ENCODE results near the gene ISLR. TPM values are rescaled to one million over a fixed set of nuclear protein-coding genes. Genes with fewer than 3 reads are reported as not detected.

Gene ISLR
- total RNA-seq, 1 experiment from 2014 or later: not detected

DNA sequence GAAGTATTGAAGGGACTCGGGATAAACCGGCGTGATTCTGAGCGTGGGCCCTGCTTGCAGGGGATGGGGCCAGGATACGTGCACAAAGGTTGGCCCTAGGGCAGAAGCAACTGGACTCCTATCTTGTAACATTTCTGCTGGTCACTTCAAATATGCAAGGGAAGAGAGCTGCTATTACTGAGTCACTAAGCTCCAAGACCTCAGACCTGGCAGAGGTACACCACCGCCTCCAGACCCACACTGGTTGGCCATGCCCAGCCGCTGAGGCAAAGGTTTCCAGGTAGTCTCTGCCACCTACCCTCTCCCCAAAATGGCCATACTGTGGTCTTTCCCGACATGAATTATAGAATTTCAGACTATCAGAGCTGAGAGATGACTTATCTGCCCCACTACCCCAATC is 42.4 kb downstream of the ISLR start:
- ChIA-PET POLR2A (ENCODE audit: unreplicated experiment) (no interaction called here), CTCF (interaction anchor here (0.7 kb wide), 1 partner anchor 92 kb away, joined by 3 read pairs; no protein-coding TSS in a partner anchor)
- TF ChIP-seq CTCF (conservative IDR thresholded peaks at IDR 0.05; ENCODE audit: low read depth, low read length): no peak
- Histone ChIP-seq H3K9ac (ENCODE audit: low read length) (no peak overlapping the region), H3F3A (ENCODE audit: low read length, unreplicated experiment) (no peaks in the 10 kb centered on the region), H3K4me2 (ENCODE audit: low read length) (peak overlapping the region; percentile 63; the same call in 1 of the 2 replicates), H3K27ac (ENCODE audit: low read length) (0 out of 2 replicates have a peak overlapping the region, but pooled peaks have one; percentile 53), H3K9me2 (replicated peaks; ENCODE audit: low read length) (no peaks in the 10 kb centered on the region), H3K4me1 (ENCODE audit: insufficient read depth, low read length) (peaks cover 27% of the 10 kb centered on the region), H2AFZ (ENCODE audit: low read length) (no peak overlapping the region), H4K20me1 (ENCODE audit: low read length) (no peaks in the 10 kb centered on the region), H3K36me3 (ENCODE audit: low read depth, low read length) (no peaks in the 10 kb centered on the region), H3K79me2 (ENCODE audit: low read length) (no peaks in the 10 kb centered on the region), H3K4me3 (ENCODE audit: low read length) (no peak overlapping the region), H3K9me3 (ENCODE audit: low read length) (no peaks in the 10 kb centered on the region), H3K27me3 (ENCODE audit: low read length) (no peaks in the 10 kb centered on the region)
- intact Hi-C loops (cut with micrococcal nuclease): no loop called here
- DNase-seq (no peak), ATAC-seq (no peak; the same call in 1 of the 2 replicates)
- no TSS peak for BruUV-seq (replicated peaks)

- ATAC-seq (no peak), DNase-seq (no peak)
- Histone ChIP-seq H3K79me2 (ENCODE audit: low read length) (no peaks in the 10 kb centered on the region), H3K4me2 (ENCODE audit: low read length) (no peak overlapping the region), H3K4me1 (ENCODE audit: insufficient read depth, low read length) (peaks cover 27% of the 10 kb centered on the region), H3K36me3 (ENCODE audit: low read depth, low read length) (no peaks in the 10 kb centered on the region), H3F3A (ENCODE audit: low read length, unreplicated experiment) (no peaks in the 10 kb centered on the region), H3K9me2 (replicated peaks; ENCODE audit: low read length) (no peaks in the 10 kb centered on the region), H3K27ac (ENCODE audit: low read length) (no peak overlapping the region), H3K9ac (ENCODE audit: low read length) (no peak overlapping the region), H3K9me3 (ENCODE audit: low read length) (no peaks in the 10 kb centered on the region), H3K4me3 (ENCODE audit: low read length) (no peak overlapping the region), H3K27me3 (ENCODE audit: low read length) (0 out of 2 replicates have a peak, but pooled peaks cover 3% of the 10 kb centered on the region), H2AFZ (ENCODE audit: low read length) (no peak overlapping the region), H4K20me1 (ENCODE audit: low read length) (no peaks in the 10 kb centered on the region)
- ChIA-PET CTCF (no interaction called here), POLR2A (ENCODE audit: unreplicated experiment) (no interaction called here)
- BruUV-seq (replicated peaks): no TSS peak
- TF ChIP-seq EZH2 (IDR thresholded peaks at IDR 0.05; ENCODE audit: low read length, unreplicated experiment) (no peak), EZH2phosphoT487 (IDR thresholded peaks at IDR 0.05; ENCODE audit: borderline replicate concordance, low read length) (no peak), CTCF (conservative IDR thresholded peaks at IDR 0.05; ENCODE audit: low read depth, low read length) (no peak)
- intact Hi-C loops (cut with micrococcal nuclease): no loop called here
Measured at GRCh38 chr15:74216949-74217348, 43.4 kb downstream of the ISLR start.

GRCh38 chr15:74217907-74218885 is 44.7 kb downstream of the ISLR start:
- Histone ChIP-seq H3K4me2 (ENCODE audit: low read length) (no peak overlapping the region), H3K4me1 (ENCODE audit: insufficient read depth, low read length) (peaks cover 27% of the 10 kb centered on the region), H3K27ac (ENCODE audit: low read length) (no peak overlapping the region), H3K27me3 (ENCODE audit: low read length) (0 out of 2 replicates have a peak, but pooled peaks cover 3% of the 10 kb centered on the region), H3K36me3 (ENCODE audit: low read depth, low read length) (no peaks in the 10 kb centered on the region), H3K9me3 (ENCODE audit: low read length) (no peaks in the 10 kb centered on the region), H2AFZ (ENCODE audit: low read length) (no peak overlapping the region), H3K9me2 (replicated peaks; ENCODE audit: low read length) (no peaks in the 10 kb centered on the region), H3K4me3 (ENCODE audit: low read length) (no peak overlapping the region), H3K9ac (ENCODE audit: low read length) (no peak overlapping the region), H4K20me1 (ENCODE audit: low read length) (no peaks in the 10 kb centered on the region), H3F3A (ENCODE audit: low read length, unreplicated experiment) (no peaks in the 10 kb centered on the region), H3K79me2 (ENCODE audit: low read length) (no peaks in the 10 kb centered on the region)
- POLR2A ChIA-PET (ENCODE audit: unreplicated experiment): interaction anchor here (0.6 kb wide), 1 partner anchor 24 kb away, joined by 3 read pairs; no protein-coding TSS in a partner anchor
- DNase-seq: peak; percentile 50
- TF ChIP-seq CTCF (conservative IDR thresholded peaks at IDR 0.05; ENCODE audit: low read depth, low read length) (no peak), EZH2phosphoT487 (IDR thresholded peaks at IDR 0.05; ENCODE audit: borderline replicate concordance, low read length) (no peak), EZH2 (IDR thresholded peaks at IDR 0.05; ENCODE audit: low read length, unreplicated experiment) (no peak)
- no peak for ATAC-seq
- CTCF ChIA-PET: no interaction called here
- intact Hi-C loops (cut with micrococcal nuclease): no loop called here
- no TSS peak for BruUV-seq (replicated peaks)
